OCI-LY1 (cell line): ENCODE data around the gene LRSAM1.

ENCODE experiments used
- CTCF ChIP-seq: fragments of 200-600 bp; sonication (generic), shearing (Covaris generic); IDR thresholded peaks from 2 replicates; pipeline ENCODE4 v1.5.1; 2017; ENCODE audit warnings: mild to moderate bottlenecking, antibody characterized with exemption, low read length, moderate library complexity, mixed read lengths
- EZH2 ChIP-seq: fragments of 200-600 bp; sonication (generic), shearing (Covaris generic); IDR thresholded peaks from 2 replicates; pipeline ENCODE4 v1.8.0; 2017; ENCODE audit warnings: borderline replicate concordance, mixed run types, mild to moderate bottlenecking, antibody characterized with exemption, low read length, moderate library complexity, mixed read lengths

GRCh38 chr9:127546125-127546832 lies 95.0 kb downstream of the LRSAM1 start:
- TF ChIP-seq CTCF (no peak), EZH2 (no peak)
